Keratinocyte (primary cell): ENCODE measurements around the gene MAOB. TPM values are rescaled to one million over a fixed set of nuclear protein-coding genes. Genes with fewer than 3 reads are reported as not detected.

Source experiments
- DNase-seq: peaks from one replicate; pipeline ENCODE4 v3.0.0-alpha.2; 2011; ENCODE audit warnings: low read depth, missing footprints, low spot score
- FAIRE-seq: peaks from 2 replicates; lab custom pipeline; 2011; peaks lifted over from hg19 to GRCh38; lab: Jason Lieb, UNC
- H2AFZ ChIP-seq: 2 replicates; pipeline ENCODE4 v1.6.0; 2012; ENCODE audit warnings: low read length, control low read depth, inconsistent platforms; ENCODE audit not compliant: control insufficient read depth
- H3K27ac ChIP-seq: 2 replicates; pipeline ENCODE4 v1.5.1; 2011; ENCODE audit warnings: low read length; ENCODE audit not compliant: control insufficient read depth, insufficient read depth
- H3K27me3 ChIP-seq: 3 replicates; pipeline ENCODE4 v1.6.0; 2011; ENCODE audit warnings: low read length; ENCODE audit not compliant: control insufficient read depth, insufficient read depth; ENCODE audit errors: extremely low read depth
- H3K36me3 ChIP-seq, 2 experiments: 2 replicates in 1 of 2; 3 replicates in 1 of 2; pipeline ENCODE4 v1.5.1; 2011; ENCODE audit warnings: low read length in 2 of 2, mild to moderate bottlenecking in 1 of 2; ENCODE audit not compliant: control insufficient read depth in 2 of 2, insufficient read depth in 2 of 2; ENCODE audit errors: extremely low read depth in 1 of 2
- H3K4me1 ChIP-seq: 3 replicates; pipeline ENCODE4 v1.5.1; 2011; ENCODE audit warnings: low read length; ENCODE audit not compliant: control insufficient read depth, insufficient read depth; ENCODE audit errors: extremely low read depth
- H3K4me2 ChIP-seq: 3 replicates; pipeline ENCODE4 v1.6.0; 2011; ENCODE audit warnings: low read depth, low read length; ENCODE audit not compliant: control insufficient read depth, insufficient read depth; ENCODE audit errors: extremely low read depth
- H3K4me3 ChIP-seq, 3 experiments: fragments of 200-600 bp in 1 of 3; sonication (generic) in 1 of 3; 2 replicates in 2 of 3; 3 replicates in 1 of 3; pipeline ENCODE4 v1.5.1; 2011 to 2016; ENCODE audit warnings: low read length in 3 of 3, mild to moderate bottlenecking in 3 of 3, control low read depth in 2 of 3, inconsistent platforms in 1 of 3, low read depth in 1 of 3, mixed read lengths in 1 of 3, mixed run types in 1 of 3, moderate library complexity in 1 of 3; ENCODE audit not compliant: control insufficient read depth in 2 of 3, insufficient read depth in 2 of 3; ENCODE audit errors: extremely low read depth in 1 of 3
- H3K79me2 ChIP-seq: 2 replicates; pipeline ENCODE4 v1.6.0; 2012; ENCODE audit warnings: low read length; ENCODE audit not compliant: control insufficient read depth, insufficient read depth
- H3K9ac ChIP-seq: 3 replicates; pipeline ENCODE4 v1.6.0; 2011; ENCODE audit warnings: low read length; ENCODE audit not compliant: control insufficient read depth, insufficient read depth; ENCODE audit errors: extremely low read depth
- H3K9me1 ChIP-seq: 3 replicates; pipeline ENCODE4 v1.6.0; 2011; ENCODE audit warnings: low read length; ENCODE audit not compliant: control insufficient read depth, insufficient read depth; ENCODE audit errors: extremely low read depth
- H3K9me3 ChIP-seq: 2 replicates; pipeline ENCODE4 v1.5.1; 2012; ENCODE audit warnings: low read depth, low read length; ENCODE audit not compliant: control insufficient read depth
- H4K20me1 ChIP-seq: 3 replicates; pipeline ENCODE4 v1.6.0; 2011; ENCODE audit warnings: low read length; ENCODE audit not compliant: control insufficient read depth, insufficient read depth; ENCODE audit errors: extremely low read depth
- CTCF ChIP-seq, 3 experiments: IDR thresholded peaks in 1 of 3; conservative IDR thresholded peaks in 1 of 3; optimal IDR thresholded peaks in 1 of 3; 2 replicates in 2 of 3; 3 replicates in 1 of 3; pipeline versions ENCODE3 to v1.5.1; 2011; ENCODE audit warnings: low read length in 3 of 3, mild to moderate bottlenecking in 3 of 3, moderate library complexity in 2 of 3, control low read depth in 1 of 3, inconsistent platforms in 1 of 3; ENCODE audit not compliant: insufficient read depth in 2 of 3; ENCODE audit errors: extremely low read depth in 1 of 3
- EZH2 ChIP-seq: IDR thresholded peaks from one replicate; pipeline ENCODE4 v1.6.1; 2012; ENCODE audit warnings: inconsistent platforms, mild to moderate bottlenecking, low read length, moderate library complexity
- dilution Hi-C: fragments of 300-500 bp; cut with MboI; formaldehyde crosslinking; loops from one replicate; pipeline ENCODE4 v1.7.0; 2020; ENCODE audit warnings: low sequenced_read_pairs; ENCODE audit not compliant: extremely low pct_ligation_motif_present
- polyA plus RNA-seq, 5 experiments: library from polyadenylated mRNA; depleted of rRNA in 3 of 5; stranded (reverse) in 3 of 5; stranded (forward) in 1 of 5; unstranded in 1 of 5; fragments of >200 nt; gene quantifications; 1 replicate in 1 of 5; 2 replicates in 3 of 5; 3 replicates in 1 of 5; pipeline versions ENCODE4 v1.2.1 to v1.2.3, GENCODE V29; 2011 to 2012; ENCODE audit warnings: missing spikeins in 2 of 5, low read depth in 1 of 5, low replicate concordance in 1 of 5

MAOB gene
- polyA plus RNA-seq, 1 donor (not counting 4 experiments of a cell fraction or from before 2014, with no cell fraction given): 0.24 TPM

DNA sequence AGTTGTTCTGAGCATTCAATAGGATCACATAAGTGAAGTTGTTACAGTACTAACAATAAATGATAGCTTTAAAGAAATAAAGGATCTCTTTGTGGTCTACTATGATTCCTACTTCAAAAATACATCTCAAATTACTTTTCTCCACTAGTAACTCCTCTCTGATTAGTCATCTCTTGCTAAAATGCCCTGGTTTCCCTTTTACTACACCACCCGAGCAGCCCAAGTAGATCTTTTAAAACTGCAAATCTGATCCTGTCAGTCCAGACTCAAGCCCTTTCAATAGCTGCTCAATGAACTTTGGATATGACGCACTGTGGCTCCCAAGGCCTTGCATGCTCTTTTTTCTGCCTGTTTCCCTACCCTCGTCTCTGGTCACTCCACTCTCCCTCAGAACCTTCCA is 128.6 kb downstream of the MAOB start:
- Histone ChIP-seq H3K27ac (no peak overlapping the region), H3K9me1 (no peaks in the 10 kb centered on the region), H3K79me2 (no peaks in the 10 kb centered on the region), H3K36me3 (no peaks in the 10 kb centered on the region), H3K4me1 (no peaks in the 10 kb centered on the region), H3K27me3 (peaks cover 2% of the 10 kb centered on the region), H3K4me3 (no peak overlapping the region), H3K4me2 (no peak overlapping the region), H4K20me1 (no peaks in the 10 kb centered on the region), H2AFZ (no peak overlapping the region), H3K9me3 (no peaks in the 10 kb centered on the region), H3K9ac (no peak overlapping the region)
- no peak for DNase-seq
- dilution Hi-C loops: no loop called here
- FAIRE-seq: no peak
- no peak for TF ChIP-seq CTCF (optimal IDR thresholded peaks at IDR 0.05 in 1 of 3, IDR thresholded peaks at IDR 0.05 in 1 of 3, conservative IDR thresholded peaks at IDR 0.05 in 1 of 3; ENCODE audit: extremely low read depth in 1 of 3, insufficient read depth in 2 of 3, low read length in 3 of 3)
- no peak for TF ChIP-seq EZH2

DNA sequence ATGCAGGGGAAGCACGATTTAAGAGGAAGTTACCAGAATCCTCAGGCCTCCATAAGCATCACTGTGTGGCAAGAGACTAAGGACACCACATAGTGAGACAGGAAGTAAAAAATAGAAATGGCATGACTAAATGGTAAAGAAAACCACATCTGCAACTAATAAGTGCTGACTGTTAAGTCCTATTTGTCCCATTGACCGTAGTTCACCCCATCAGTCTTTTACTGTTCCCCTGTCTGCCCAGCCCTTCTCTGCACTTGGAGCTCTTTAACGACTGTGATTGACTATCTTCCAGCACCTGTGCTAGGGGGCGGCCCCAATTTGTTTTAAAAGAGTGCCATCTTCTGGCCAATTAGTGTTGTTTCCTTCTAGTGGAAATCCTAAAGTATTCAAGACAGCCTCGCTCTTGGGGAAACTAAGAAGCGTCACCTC is 132.0 kb downstream of the MAOB start:
- dilution Hi-C loops: no loop called here
- FAIRE-seq (peak; percentile 44), DNase-seq (no peak)
- no peak overlapping the region for H3K27ac ChIP-seq
- no peak overlapping the region for H3K4me3 ChIP-seq
- H3K79me2 ChIP-seq: no peaks in the 10 kb centered on the region
- no peaks in the 10 kb centered on the region for H3K36me3 ChIP-seq
- TF ChIP-seq CTCF (optimal IDR thresholded peaks at IDR 0.05 in 1 of 3, IDR thresholded peaks at IDR 0.05 in 1 of 3, conservative IDR thresholded peaks at IDR 0.05 in 1 of 3; ENCODE audit: extremely low read depth in 1 of 3, insufficient read depth in 2 of 3, low read length in 3 of 3) (peak; percentile 38 to 46 (median 41)), EZH2 (no peak)
- no peaks in the 10 kb centered on the region for H3K9me1 ChIP-seq
- no peaks in the 10 kb centered on the region for H3K4me1 ChIP-seq
- no peak overlapping the region for H3K9ac ChIP-seq
- H3K27me3 ChIP-seq: peaks cover under 1% of the 10 kb centered on the region
- H3K4me2 ChIP-seq: no peak overlapping the region
- no peak overlapping the region for H2AFZ ChIP-seq
- no peaks in the 10 kb centered on the region for H4K20me1 ChIP-seq
- H3K9me3 ChIP-seq: no peaks in the 10 kb centered on the region
